Activated naive CD8-positive, alpha-beta T cell treated with anti-CD3 and anti-CD28 coated beads, Interleukin-2, amount 50 U/mL, for 24 hours (primary cell): ENCODE data around the gene UBR4.
A peak's percentile ranks its signal among the peaks of the same experiment; 100 is the strongest.

Experiments used
- ATAC-seq: fragments of 150-1000 bp; cut with Tn5 transposase; one replicate; pipeline ENCODE4 v1.10.0; 2021
- DNase-seq: peaks from one replicate; pipeline ENCODE4 v3.0.0; 2021
- H3K27ac Mint-ChIP-seq: one replicate; pipeline ENCODE4 v1.8.0; 2021; ENCODE audit warnings: mild to moderate bottlenecking, mixed read lengths
- H3K27me3 Mint-ChIP-seq: one replicate; pipeline ENCODE4 v1.8.0; 2021; ENCODE audit warnings: mixed read lengths
- H3K36me3 Mint-ChIP-seq: one replicate; pipeline ENCODE4 v1.8.0; 2021; ENCODE audit warnings: low read depth, mixed read lengths
- H3K4me1 Mint-ChIP-seq: one replicate; pipeline ENCODE4 v1.8.0; 2021; ENCODE audit warnings: mixed read lengths
- H3K4me3 Mint-ChIP-seq: one replicate; pipeline ENCODE4 v1.8.0; 2021; ENCODE audit warnings: mild to moderate bottlenecking, moderate library complexity, mixed read lengths
- H3K9me3 Mint-ChIP-seq: one replicate; pipeline ENCODE4 v1.8.0; 2021; ENCODE audit warnings: mixed read lengths

The UBR4 gene

GRCh38 chr1:19091196-19091953 lies 118.7 kb downstream of the UBR4 start:
- peaks cover 24% of the 10 kb centered on the region for H3K4me1 Mint-ChIP-seq
- no peak for DNase-seq
- no peak for ATAC-seq
- no peak overlapping the region for H3K4me3 Mint-ChIP-seq
- peaks cover 84% of the 10 kb centered on the region for H3K36me3 Mint-ChIP-seq
- no peak overlapping the region for H3K27ac Mint-ChIP-seq
- H3K9me3 Mint-ChIP-seq, result no peaks in the 10 kb centered on the region
- H3K27me3 Mint-ChIP-seq, result no peaks in the 10 kb centered on the region

GRCh38 chr1:19089524-19089923 lies 120.5 kb downstream of the UBR4 start:
- Mint-ChIP-seq H3K4me1 (peaks cover 24% of the 10 kb centered on the region), H3K36me3 (peaks cover 75% of the 10 kb centered on the region), H3K9me3 (no peaks in the 10 kb centered on the region), H3K27me3 (no peaks in the 10 kb centered on the region), H3K27ac (no peak overlapping the region), H3K4me3 (no peak overlapping the region)
- DNase-seq, result no peak
- no peak for ATAC-seq

- Mint-ChIP-seq H3K27me3 (no peaks in the 10 kb centered on the region), H3K9me3 (no peaks in the 10 kb centered on the region), H3K4me3 (no peak overlapping the region), H3K27ac (no peak overlapping the region), H3K36me3 (peaks cover 75% of the 10 kb centered on the region), H3K4me1 (peaks cover 24% of the 10 kb centered on the region)
- peak; percentile 62 for ATAC-seq
- DNase-seq, result no peak
Observed at GRCh38 chr1:19088717-19089442, 121.2 kb downstream of the UBR4 start.

GRCh38 chr1:19087737-19088594 lies 122.1 kb downstream of the UBR4 start:
- Mint-ChIP-seq H3K4me1 (peaks cover 24% of the 10 kb centered on the region), H3K36me3 (peaks cover 72% of the 10 kb centered on the region), H3K9me3 (no peaks in the 10 kb centered on the region), H3K27ac (peak overlapping the region; percentile 55), H3K4me3 (no peak overlapping the region), H3K27me3 (no peaks in the 10 kb centered on the region)
- ATAC-seq (peak; percentile 69), DNase-seq (peak; percentile 40)

GRCh38 chr1:19087017-19087736 lies 122.9 kb downstream of the UBR4 start:
- no peak for DNase-seq
- Mint-ChIP-seq H3K27ac (peak overlapping the region; percentile 55), H3K9me3 (no peaks in the 10 kb centered on the region), H3K36me3 (peaks cover 70% of the 10 kb centered on the region), H3K4me3 (no peak overlapping the region), H3K27me3 (no peaks in the 10 kb centered on the region), H3K4me1 (peaks cover 24% of the 10 kb centered on the region)
- no peak for ATAC-seq

- Mint-ChIP-seq H3K4me3 (no peak overlapping the region), H3K4me1 (peaks cover 24% of the 10 kb centered on the region), H3K9me3 (no peaks in the 10 kb centered on the region), H3K27me3 (no peaks in the 10 kb centered on the region), H3K36me3 (peaks cover 69% of the 10 kb centered on the region), H3K27ac (no peak overlapping the region)
- ATAC-seq (no peak), DNase-seq (no peak)
Observed at GRCh38 chr1:19086176-19086875, 123.7 kb downstream of the UBR4 start.

- Mint-ChIP-seq H3K4me1 (peaks cover 21% of the 10 kb centered on the region), H3K27me3 (no peaks in the 10 kb centered on the region), H3K36me3 (peaks cover 69% of the 10 kb centered on the region), H3K9me3 (no peaks in the 10 kb centered on the region), H3K4me3 (no peak overlapping the region), H3K27ac (no peak overlapping the region)
- ATAC-seq (no peak), DNase-seq (no peak)
Observed at GRCh38 chr1:19084206-19084738, 125.8 kb downstream of the UBR4 start.

GRCh38 chr1:19083081-19083480 lies 127.0 kb downstream of the UBR4 start:
- H3K9me3 Mint-ChIP-seq, result no peaks in the 10 kb centered on the region
- H3K36me3 Mint-ChIP-seq, result peaks cover 67% of the 10 kb centered on the region
- ATAC-seq (no peak), DNase-seq (no peak)
- no peak overlapping the region for H3K4me3 Mint-ChIP-seq
- no peaks in the 10 kb centered on the region for H3K27me3 Mint-ChIP-seq
- peaks cover 9% of the 10 kb centered on the region for H3K4me1 Mint-ChIP-seq
- H3K27ac Mint-ChIP-seq, result no peak overlapping the region

- Mint-ChIP-seq H3K4me3 (no peak overlapping the region), H3K27ac (peak overlapping the region; percentile 25), H3K4me1 (peaks cover 2% of the 10 kb centered on the region), H3K9me3 (no peaks in the 10 kb centered on the region), H3K36me3 (peaks cover 69% of the 10 kb centered on the region), H3K27me3 (no peaks in the 10 kb centered on the region)
- DNase-seq, result no peak
- ATAC-seq, result no peak
Observed at GRCh38 chr1:19081218-19081893, 128.7 kb downstream of the UBR4 start.

GRCh38 chr1:19080721-19081120 lies 129.3 kb downstream of the UBR4 start:
- ATAC-seq, result no peak

GRCh38 chr1:19079541-19080472 lies 130.3 kb downstream of the UBR4 start:
- DNase-seq, result no peak
- peaks cover 79% of the 10 kb centered on the region for H3K36me3 Mint-ChIP-seq
- no peak overlapping the region for H3K4me3 Mint-ChIP-seq
- no peaks in the 10 kb centered on the region for H3K27me3 Mint-ChIP-seq
- H3K9me3 Mint-ChIP-seq, result no peaks in the 10 kb centered on the region
- no peak for ATAC-seq
- H3K27ac Mint-ChIP-seq, result no peak overlapping the region
- peaks cover 16% of the 10 kb centered on the region for H3K4me1 Mint-ChIP-seq

More at GRCh38 chr1:19080721-19081120, 129.3 kb downstream of the UBR4 start:
- no peak overlapping the region for H3K27ac Mint-ChIP-seq
- H3K9me3 Mint-ChIP-seq, result no peaks in the 10 kb centered on the region
- no peaks in the 10 kb centered on the region for H3K27me3 Mint-ChIP-seq
- peaks cover 74% of the 10 kb centered on the region for H3K36me3 Mint-ChIP-seq
- peaks cover 7% of the 10 kb centered on the region for H3K4me1 Mint-ChIP-seq
- no peak overlapping the region for H3K4me3 Mint-ChIP-seq
- DNase-seq, result no peak

- Mint-ChIP-seq H3K27ac (no peak overlapping the region), H3K27me3 (no peaks in the 10 kb centered on the region), H3K4me1 (peaks cover 27% of the 10 kb centered on the region), H3K4me3 (no peak overlapping the region), H3K9me3 (no peaks in the 10 kb centered on the region), H3K36me3 (peaks cover 77% of the 10 kb centered on the region)
- ATAC-seq, result no peak
- DNase-seq, result no peak
Observed at GRCh38 chr1:19078536-19078935, 131.5 kb downstream of the UBR4 start.
